ENCODE data around the gene APBB1IP.

GRCh38 chr10:26527018-26527417 is 88.9 kb downstream of the APBB1IP start:
- no peak for TF ChIP-seq YY1 (IDR thresholded peaks at IDR 0.05; ENCODE audit: insufficient read depth, insufficient read length)
- no peak for TF ChIP-seq SUZ12 (IDR thresholded peaks at IDR 0.05; ENCODE audit: extremely low read depth, insufficient read depth, insufficient read length)
